ENCODE measurements around the gene OTUD7B.

The OTUD7B gene

GRCh38 chr1:149963358-149963757 lies 47.2 kb downstream of the OTUD7B start:
- TF ChIP-seq FOXM1 (IDR thresholded peaks at IDR 0.05; ENCODE audit: borderline replicate concordance, low read depth) = no peak
- no peak for TF ChIP-seq EGR1 (IDR thresholded peaks at IDR 0.05)
- no peak for TF ChIP-seq TEAD4 (IDR thresholded peaks at IDR 0.05)
- TF ChIP-seq, protein P1, sequence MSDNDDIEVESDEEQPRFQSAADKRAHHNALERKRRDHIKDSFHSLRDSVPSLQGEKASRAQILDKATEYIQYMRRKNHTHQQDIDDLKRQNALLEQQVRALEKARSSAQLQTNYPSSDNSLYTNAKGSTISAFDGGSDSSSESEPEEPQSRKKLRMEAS (IDR thresholded peaks at IDR 0.05) = no peak
- TF ChIP-seq TAF1 (IDR thresholded peaks at IDR 0.05; ENCODE audit: low read depth) = no peak
- TF ChIP-seq TCF12 (IDR thresholded peaks at IDR 0.05; ENCODE audit: low read depth) = no peak
- TF ChIP-seq RAD21 (IDR thresholded peaks at IDR 0.05; ENCODE audit: low read depth) = no peak
- TF ChIP-seq ZBTB7A (IDR thresholded peaks at IDR 0.05; ENCODE audit: low read depth) = no peak
- TF ChIP-seq REST (IDR thresholded peaks at IDR 0.05; ENCODE audit: low read depth) = no peak
- no peak for TF ChIP-seq EP300 (IDR thresholded peaks at IDR 0.05; ENCODE audit: borderline replicate concordance)
- no peak for TF ChIP-seq YY1 (IDR thresholded peaks at IDR 0.05; ENCODE audit: low read depth)
- no peak for TF ChIP-seq USF1 (IDR thresholded peaks at IDR 0.05)
- TF ChIP-seq CREB1 (IDR thresholded peaks at IDR 0.05; ENCODE audit: low read depth) = no peak
- TF ChIP-seq CEBPB (IDR thresholded peaks at IDR 0.05) = no peak
- no peak for TF ChIP-seq NFIC (IDR thresholded peaks at IDR 0.05)

DNA sequence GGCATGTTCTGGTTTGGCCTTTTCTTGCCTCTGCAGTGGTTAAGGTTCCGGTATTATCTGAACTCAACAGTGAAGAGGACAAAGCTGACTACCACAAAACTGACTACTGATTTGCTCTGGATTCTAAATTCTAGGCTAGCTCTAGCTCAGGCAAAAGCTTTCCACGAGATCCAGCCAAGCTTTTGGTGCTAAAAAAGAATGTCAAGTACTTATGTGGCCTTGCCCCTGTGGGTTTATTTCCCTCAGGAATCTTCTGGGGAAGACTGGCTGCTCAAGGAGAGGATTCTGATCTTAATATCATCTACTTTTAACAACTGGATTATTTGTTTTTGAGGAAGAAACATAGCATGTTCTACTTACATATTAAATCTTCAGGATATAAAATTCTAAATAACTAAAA lies 47.8 kb downstream of the OTUD7B start:
- TF ChIP-seq CEBPB (IDR thresholded peaks at IDR 0.05) (no peak), TCF12 (IDR thresholded peaks at IDR 0.05; ENCODE audit: low read depth) (no peak)

- TF ChIP-seq RAD21 (IDR thresholded peaks at IDR 0.05; ENCODE audit: low read depth) (peak; percentile 82), TAF1 (IDR thresholded peaks at IDR 0.05; ENCODE audit: low read depth) (no peak)
Measured at GRCh38 chr1:149962039-149962647, 48.4 kb downstream of the OTUD7B start.

DNA sequence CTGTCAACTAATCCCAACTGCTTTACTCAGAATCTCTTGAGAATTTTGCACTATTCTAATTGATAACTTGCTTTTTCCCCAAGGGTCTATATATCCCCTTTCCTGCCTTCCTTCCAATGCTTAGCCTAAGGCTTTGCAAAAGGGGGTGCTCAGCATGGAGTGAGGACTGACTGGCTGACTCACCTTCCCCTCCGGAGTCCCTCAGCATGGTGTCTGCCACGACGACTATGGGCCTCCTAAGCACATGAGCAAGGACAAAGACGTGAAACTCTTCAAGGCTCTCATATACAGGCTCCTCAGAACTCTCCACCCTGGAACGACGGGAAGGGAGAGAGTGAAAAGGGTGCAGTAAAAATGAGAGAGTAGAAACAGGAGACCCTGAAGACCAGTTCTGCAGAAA lies 60.6 kb downstream of the OTUD7B start:
- no peak for TF ChIP-seq TCF12 (IDR thresholded peaks at IDR 0.05; ENCODE audit: low read depth)

- TF ChIP-seq CEBPB (IDR thresholded peaks at IDR 0.05) = no peak
- no peak for TF ChIP-seq FOXM1 (IDR thresholded peaks at IDR 0.05; ENCODE audit: borderline replicate concordance, low read depth)
- TF ChIP-seq, protein P1 (IDR thresholded peaks at IDR 0.05) = no peak
Measured at GRCh38 chr1:149945206-149945605, 65.3 kb downstream of the OTUD7B start.

DNA sequence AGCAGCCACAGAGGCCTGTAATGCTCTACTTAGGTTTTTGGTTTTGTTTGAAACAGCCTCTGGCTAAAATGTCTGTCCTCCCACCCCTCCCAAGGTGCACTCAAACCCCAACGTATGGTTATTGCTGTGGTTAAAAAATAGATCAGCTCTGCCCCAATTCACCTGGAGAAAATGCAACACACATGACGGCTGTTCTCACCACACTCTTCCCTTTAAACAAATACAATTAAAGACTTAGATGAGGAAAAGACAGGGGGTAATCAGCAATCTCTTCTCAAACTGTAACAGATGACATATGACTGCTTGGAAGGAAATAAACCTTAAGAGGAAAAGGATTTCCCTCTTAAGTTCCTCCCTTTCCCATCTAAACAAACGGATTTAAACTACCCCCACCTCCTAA lies 67.6 kb downstream of the OTUD7B start:
- TF ChIP-seq ZBTB7A (IDR thresholded peaks at IDR 0.05; ENCODE audit: low read depth) (no peak), RAD21 (IDR thresholded peaks at IDR 0.05; ENCODE audit: low read depth) (no peak), FOXM1 (IDR thresholded peaks at IDR 0.05; ENCODE audit: borderline replicate concordance, low read depth) (no peak), USF1 (IDR thresholded peaks at IDR 0.05) (no peak), EP300 (IDR thresholded peaks at IDR 0.05; ENCODE audit: borderline replicate concordance) (no peak), TAF1 (IDR thresholded peaks at IDR 0.05; ENCODE audit: low read depth) (no peak), TCF12 (IDR thresholded peaks at IDR 0.05; ENCODE audit: low read depth) (no peak), NFIC (IDR thresholded peaks at IDR 0.05) (no peak), EGR1 (IDR thresholded peaks at IDR 0.05) (no peak), TEAD4 (IDR thresholded peaks at IDR 0.05) (no peak), CEBPB (IDR thresholded peaks at IDR 0.05) (no peak), CREB1 (IDR thresholded peaks at IDR 0.05; ENCODE audit: low read depth) (no peak), YY1 (IDR thresholded peaks at IDR 0.05; ENCODE audit: low read depth) (no peak), REST (IDR thresholded peaks at IDR 0.05; ENCODE audit: low read depth) (no peak)
- TF ChIP-seq, protein P1 (IDR thresholded peaks at IDR 0.05) = no peak

DNA sequence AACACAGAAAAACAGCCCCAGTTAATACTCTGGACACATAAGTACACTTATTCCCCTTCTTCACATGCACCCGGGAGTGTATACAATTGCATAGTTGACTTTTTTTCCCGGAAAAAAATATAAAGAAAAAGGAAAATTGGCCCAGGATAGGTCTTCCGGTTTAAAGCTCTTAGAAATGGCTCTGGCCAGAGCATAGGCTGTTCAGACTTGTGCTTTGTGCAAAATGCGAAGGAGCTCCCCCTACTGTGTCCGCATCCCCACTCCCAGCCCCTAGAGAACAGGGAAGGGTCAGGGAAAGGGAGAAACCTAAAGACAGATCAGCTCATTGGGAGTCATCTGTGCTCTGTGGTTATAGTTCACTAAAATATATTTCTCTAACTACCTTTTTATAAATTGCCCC lies 68.3 kb downstream of the OTUD7B start:
- TF ChIP-seq RAD21 (IDR thresholded peaks at IDR 0.05; ENCODE audit: low read depth) = no peak
- TF ChIP-seq FOXM1 (IDR thresholded peaks at IDR 0.05; ENCODE audit: borderline replicate concordance, low read depth) = no peak
- TF ChIP-seq CEBPB (IDR thresholded peaks at IDR 0.05) = no peak
- no peak for TF ChIP-seq CREB1 (IDR thresholded peaks at IDR 0.05; ENCODE audit: low read depth)
- no peak for TF ChIP-seq TCF12 (IDR thresholded peaks at IDR 0.05; ENCODE audit: low read depth)
- TF ChIP-seq EP300 (IDR thresholded peaks at IDR 0.05; ENCODE audit: borderline replicate concordance) = no peak
- no peak for TF ChIP-seq USF1 (IDR thresholded peaks at IDR 0.05)
- TF ChIP-seq ZBTB7A (IDR thresholded peaks at IDR 0.05; ENCODE audit: low read depth) = no peak
- TF ChIP-seq TAF1 (IDR thresholded peaks at IDR 0.05; ENCODE audit: low read depth) = no peak
- no peak for TF ChIP-seq YY1 (IDR thresholded peaks at IDR 0.05; ENCODE audit: low read depth)
- TF ChIP-seq TEAD4 (IDR thresholded peaks at IDR 0.05) = no peak
- TF ChIP-seq REST (IDR thresholded peaks at IDR 0.05; ENCODE audit: low read depth) = no peak
- TF ChIP-seq, protein P1 (IDR thresholded peaks at IDR 0.05) = no peak

All from Ishikawa (cell line).